Testis (tissue), 3 donors: Measurements from ENCODE around the gene ITGB1. TPM values are rescaled to one million over a fixed set of nuclear protein-coding genes. Genes with fewer than 3 reads are reported as not detected.
"Not testable (repeated sequence)": the region's sequence is repeated elsewhere in the genome, so short reads cannot be mapped to it uniquely, and the experiment has no call there.

Source experiments
- DNase-seq: peaks from one replicate; pipeline ENCODE4 v3.0.0-alpha.2; 2019
- H3K27ac ChIP-seq, 2 donors: fragments of 200-600 bp; sonication (generic); one replicate each; pipeline ENCODE4 v1.5.1; 2019
- H3K27me3 ChIP-seq: fragments of 200-600 bp; sonication (generic); one replicate; pipeline ENCODE4 v1.5.1; 2019
- H3K36me3 ChIP-seq: fragments of 200-600 bp; sonication (generic); one replicate; pipeline ENCODE4 v1.5.1; 2017; ENCODE audit warnings: low read depth; ENCODE audit errors: missing control alignments
- H3K4me1 ChIP-seq: fragments of 200-600 bp; sonication (generic); one replicate; pipeline ENCODE4 v1.5.1; 2019
- H3K4me3 ChIP-seq, 2 donors: fragments of 200-600 bp; sonication (generic); one replicate each; pipeline ENCODE4 v1.5.1; 2017 to 2019
- H3K9me3 ChIP-seq: fragments of 200-600 bp; sonication (generic); one replicate; pipeline ENCODE4 v1.5.1; 2017
- CTCF ChIP-seq, 3 experiments: fragments of 450-650 bp in 2 of 3; fragments of 200-600 bp in 1 of 3; sonication (generic) in 1 of 3; IDR thresholded peaks; one replicate each; pipeline ENCODE4 v1.5.1; 2016 to 2019; ENCODE audit warnings: antibody characterized with exemption in 3 of 3, mild to moderate bottlenecking in 2 of 3, moderate library complexity in 1 of 3
- POLR2A ChIP-seq: fragments of 450-650 bp; IDR thresholded peaks from one replicate; pipeline ENCODE4 v1.6.1; 2017; ENCODE audit warnings: antibody characterized with exemption, mild to moderate bottlenecking, moderate library complexity
- WGBS, 2 donors: methylation state at CpG; one replicate each; pipeline ENCODE4 v1.1.5; 2018; 5-methylcytosine and 5-hydroxymethylcytosine counted together
- intact Hi-C: fragments of 100-400 bp; cut with DNase I; formaldehyde crosslinking; loops from one replicate; pipeline ENCODE4 v1.15.1; 2023; ENCODE audit warnings: low total_unique reads
- polyA plus RNA-seq: library from polyadenylated mRNA; stranded (reverse); fragments of 350-450 nt; fragmentation: Illumina TruSeq; extraction: RNeasy Lipid Tissue Mini Kit (QIAGEN cat#74804); gene quantifications from one replicate; pipeline ENCODE4 v1.2.3, GENCODE V29; 2014; ENCODE audit warnings: low read depth, low replicate concordance; ENCODE audit not compliant: insufficient read depth
- total RNA-seq, 2 donors: library from RNA; depleted of rRNA; stranded (reverse); fragments of >200 nt; gene quantifications; one replicate each; pipeline ENCODE4 v1.2.3, GENCODE V29; 2016

Gene ITGB1
- total and polyA plus RNA-seq, 3 donors from 2014 or later, result 158 to 189 (median 175) TPM

- 49 to 60% methylated on average over 3 of the region's 3 CpGs for WGBS, 2 donors
- Histone ChIP-seq H3K27ac (no peak overlapping the region), H3K9me3 (no peaks in the 10 kb centered on the region), H3K36me3 (no peaks in the 10 kb centered on the region), H3K4me3 (no peak overlapping the region), H3K4me1 (no peaks in the 10 kb centered on the region), H3K27me3 (no peaks in the 10 kb centered on the region)
- no peak for DNase-seq
- TF ChIP-seq CTCF (IDR thresholded peaks at IDR 0.05), result no peak
- no peak for TF ChIP-seq POLR2A
- intact Hi-C loops, result no loop called here
These were observed 37.7 kb upstream of the ITGB1 start for GRCh38 chr10:32995751-32996150.

DNA sequence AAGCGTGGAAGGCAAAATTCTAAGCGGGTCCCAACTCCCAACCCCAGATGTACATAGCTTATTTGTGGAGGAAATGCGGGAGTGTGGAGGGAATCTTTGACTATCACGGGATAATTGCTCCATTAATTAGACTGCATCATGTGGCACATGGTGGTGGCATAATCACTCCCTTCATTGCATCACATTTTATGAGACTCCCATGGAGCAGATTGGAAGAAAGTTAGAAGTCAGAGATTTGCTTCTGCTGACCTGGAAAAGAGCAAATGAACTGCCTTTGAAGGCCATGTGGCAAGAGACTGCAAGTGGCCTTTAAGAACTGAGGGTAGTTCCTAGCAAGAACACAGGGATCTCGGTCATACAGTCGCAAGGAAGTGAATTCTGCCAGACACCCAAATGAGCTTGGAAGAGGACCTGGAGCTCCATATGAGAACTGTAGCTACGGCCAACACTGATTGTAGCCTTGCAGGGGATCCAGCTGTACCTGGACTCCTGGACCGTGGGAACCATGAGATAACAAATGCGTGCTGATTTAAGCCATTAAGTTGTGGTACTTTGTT is 37.1 kb upstream of the ITGB1 start:
- no peaks in the 10 kb centered on the region for H3K4me1 ChIP-seq
- H3K4me3 ChIP-seq, result no peak overlapping the region
- no peak for DNase-seq
- intact Hi-C loops, result no loop called here
- no peaks in the 10 kb centered on the region for H3K9me3 ChIP-seq
- H3K27ac ChIP-seq, result no peak overlapping the region
- WGBS, 2 donors, result 64 to 85% methylated on average over 9 of the region's 9 CpGs
- TF ChIP-seq CTCF (IDR thresholded peaks at IDR 0.05) (no peak), POLR2A (no peak)
- no peaks in the 10 kb centered on the region for H3K27me3 ChIP-seq
- H3K36me3 ChIP-seq, result no peaks in the 10 kb centered on the region

- H3K9me3 ChIP-seq, H3K27me3 ChIP-seq, H3K27ac ChIP-seq, DNase-seq, H3K4me1 ChIP-seq, intact Hi-C loops, H3K36me3 ChIP-seq, H3K4me3 ChIP-seq: not testable (repeated sequence)
- WGBS, 2 donors, result 93 to 100% methylated on average over 2 of the region's 2 CpGs
These were observed 36.6 kb upstream of the ITGB1 start for GRCh38 chr10:32994632-32995031.

DNA sequence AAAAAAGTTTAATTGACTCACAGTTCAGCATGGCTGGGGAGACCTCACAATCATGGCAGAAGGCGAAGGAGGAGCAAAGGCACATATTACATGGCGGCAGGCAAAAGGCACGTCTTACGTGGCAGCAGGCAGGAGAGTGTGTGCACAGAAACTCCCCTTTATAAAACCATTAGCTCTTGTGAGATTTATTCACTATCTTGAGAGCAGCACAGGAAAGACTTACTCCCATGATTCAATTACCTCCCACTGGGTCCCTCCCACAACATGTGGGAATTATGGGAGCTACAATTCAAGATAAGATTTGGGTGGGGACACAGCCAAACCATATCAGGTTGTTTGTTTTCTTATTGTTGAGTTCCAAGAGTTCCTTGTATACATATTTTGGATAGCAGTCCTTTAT is 34.3 kb upstream of the ITGB1 start:
- H3K36me3 ChIP-seq, H3K27me3 ChIP-seq, H3K4me1 ChIP-seq, H3K27ac ChIP-seq, intact Hi-C loops, DNase-seq, H3K4me3 ChIP-seq, H3K9me3 ChIP-seq: not testable (repeated sequence)
- WGBS, 2 donors, result 91 to 94% methylated on average over 4 of the region's 4 CpGs

GRCh38 chr10:32990811-32991210 is 32.8 kb upstream of the ITGB1 start:
- Histone ChIP-seq H3K27me3 (no peaks in the 10 kb centered on the region), H3K36me3 (no peaks in the 10 kb centered on the region), H3K4me1 (no peaks in the 10 kb centered on the region), H3K9me3 (no peaks in the 10 kb centered on the region), H3K27ac (no peak overlapping the region), H3K4me3 (no peak overlapping the region)
- intact Hi-C loops, result no loop called here
- no peak for DNase-seq
- TF ChIP-seq CTCF (IDR thresholded peaks at IDR 0.05), result no peak
- TF ChIP-seq POLR2A, result no peak

DNA sequence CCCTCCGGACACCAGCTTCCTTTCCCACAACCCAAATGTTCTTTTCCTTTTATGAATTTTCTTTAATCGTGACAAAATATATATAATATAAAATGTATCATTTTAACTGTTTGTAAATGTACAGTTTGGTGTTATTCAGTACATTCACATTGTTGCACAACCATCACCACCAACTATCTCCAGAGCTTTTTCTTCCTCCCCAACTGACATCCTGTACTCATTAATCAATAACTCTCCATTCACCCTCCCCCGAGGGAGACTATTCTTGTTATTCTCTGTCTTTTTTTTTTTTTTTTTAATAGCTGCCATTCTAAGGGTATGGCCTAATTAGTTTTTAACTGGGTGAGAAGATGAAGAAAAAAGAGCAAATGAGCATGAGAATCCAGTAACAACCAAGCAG is 30.6 kb upstream of the ITGB1 start:
- no peak overlapping the region for H3K4me3 ChIP-seq
- H3K4me1 ChIP-seq, result no peaks in the 10 kb centered on the region
- H3K36me3 ChIP-seq, result no peaks in the 10 kb centered on the region
- no peaks in the 10 kb centered on the region for H3K9me3 ChIP-seq
- no peaks in the 10 kb centered on the region for H3K27me3 ChIP-seq
- no peak overlapping the region for H3K27ac ChIP-seq
- DNase-seq, result no peak
- intact Hi-C loops, result no loop called here
- 66 to 68% methylated on average over 3 of the region's 3 CpGs for WGBS, 2 donors
- TF ChIP-seq POLR2A (no peak), CTCF (IDR thresholded peaks at IDR 0.05) (no peak)
